ENCODE measurements around the gene BCHE. TPM values are rescaled to one million over a fixed set of nuclear protein-coding genes. Genes with fewer than 3 reads are reported as not detected.
A peak's percentile ranks its signal among the peaks of the same experiment; 100 is the strongest.

BCHE gene
- total RNA-seq (2021) = 1.7 to 2.3 TPM (median 2.2 TPM) in 3 replicates
- Bru-seq, nascent RNA = percentile 43 among the genes with signal in this experiment
- long read RNA-seq, experiment 1, transcript BCHE-201 (4 exons, 2,454 nt) = major isoform, 14 of 25 reads
- long read RNA-seq, experiment 1, partial matches to known transcripts = 7 of 25 reads
- long read RNA-seq, experiment 1, other reads (novel, unspliced or antisense) = 3 of 25 reads
- long read RNA-seq, experiment 2, partial matches to known transcripts = 1 of 6 reads
- long read RNA-seq, experiment 2, other reads (novel, unspliced or antisense) = 0 of 6 reads
- long read RNA-seq, experiment 3, partial matches to known transcripts = 0 of 1 reads
- long read RNA-seq, experiment 3, other reads (novel, unspliced or antisense) = 0 of 1 reads

DNA sequence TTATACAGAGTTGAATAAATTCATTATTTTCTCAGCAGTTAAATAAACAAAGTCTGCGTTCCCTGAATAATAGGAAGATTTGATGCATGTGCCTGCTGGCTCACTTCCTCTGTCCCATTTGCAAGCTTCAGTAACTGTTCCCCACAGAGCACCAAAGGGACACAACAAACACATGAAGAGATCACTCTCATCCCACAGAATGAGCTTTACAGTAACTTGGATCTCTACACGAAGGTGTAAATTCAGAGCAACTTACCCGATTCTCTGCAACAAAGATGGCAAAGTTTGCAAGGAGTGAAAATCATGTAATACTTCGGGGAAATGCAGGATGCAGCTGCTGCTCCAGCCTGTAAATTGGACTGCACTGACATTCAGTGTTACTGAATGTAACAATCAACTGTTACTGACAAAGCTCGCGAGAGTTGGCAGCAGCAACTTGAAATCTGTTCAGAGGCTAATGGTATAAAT is at the start of gene BCHE:
TSS of gene BCHE (minus strand) at position 366 of the 468 bp plus-strand sequence. CDS start 6,390 bp downstream, outside the sequence.
- POLR2A ChIA-PET = no interaction called here
- CTCF ChIA-PET = interaction anchor here (1.3 kb wide), 1 partner anchor 18 kb away, joined by 3 read pairs; no protein-coding TSS in a partner anchor
- ATAC-seq (peak; percentile 94), DNase-seq (ENCODE audit: low spot score) (no peak)
- H3K4me1 Mint-ChIP-seq = peaks cover 16% of the 10 kb centered on the region
- peak within 1 kb of the TSS; percentile 86 for H3K27ac Mint-ChIP-seq
- H3K4me3 Mint-ChIP-seq = peak within 1 kb of the TSS; percentile 59
- H3K27me3 Mint-ChIP-seq (ENCODE audit: low read depth) = no peaks in the 10 kb centered on the region
- no peaks in the 10 kb centered on the region for H3K36me3 Mint-ChIP-seq
- H3K9me3 Mint-ChIP-seq = no peaks in the 10 kb centered on the region
- TF ChIP-seq, protein P1, sequence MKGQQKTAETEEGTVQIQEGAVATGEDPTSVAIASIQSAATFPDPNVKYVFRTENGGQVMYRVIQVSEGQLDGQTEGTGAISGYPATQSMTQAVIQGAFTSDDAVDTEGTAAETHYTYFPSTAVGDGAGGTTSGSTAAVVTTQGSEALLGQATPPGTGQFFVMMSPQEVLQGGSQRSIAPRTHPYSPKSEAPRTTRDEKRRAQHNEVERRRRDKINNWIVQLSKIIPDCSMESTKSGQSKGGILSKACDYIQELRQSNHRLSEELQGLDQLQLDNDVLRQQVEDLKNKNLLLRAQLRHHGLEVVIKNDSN (CRISPR knock-in tag; IDR thresholded peaks at IDR 0.05) = no peak
- TF ChIP-seq SMAD3 (CRISPR knock-in tag; IDR thresholded peaks at IDR 0.05; ENCODE audit: borderline replicate concordance) (no peak), NFATC4 (CRISPR knock-in tag; IDR thresholded peaks at IDR 0.05) (no peak), CREB1 (CRISPR knock-in tag; IDR thresholded peaks at IDR 0.05) (no peak), GTF2I (CRISPR knock-in tag; conservative IDR thresholded peaks at IDR 0.05) (no peak), TP53 (CRISPR knock-in tag; IDR thresholded peaks at IDR 0.05) (no peak), ATF1 (CRISPR knock-in tag; IDR thresholded peaks at IDR 0.05) (no peak), HMGA2 (CRISPR knock-in tag; IDR thresholded peaks at IDR 0.05) (no peak), GRHL2 (CRISPR knock-in tag; IDR thresholded peaks at IDR 0.05; ENCODE audit: insufficient replicate concordance, severe bottlenecking) (no peak), ZNF423 (CRISPR knock-in tag; IDR thresholded peaks at IDR 0.05) (no peak), ELF4 (CRISPR knock-in tag; IDR thresholded peaks at IDR 0.05; ENCODE audit: low read depth) (no peak), NFE2L1 (CRISPR knock-in tag; IDR thresholded peaks at IDR 0.05) (no peak), OVOL2 (CRISPR knock-in tag; IDR thresholded peaks at IDR 0.05; ENCODE audit: borderline replicate concordance) (no peak)
- TF ChIP-seq, protein P2, sequence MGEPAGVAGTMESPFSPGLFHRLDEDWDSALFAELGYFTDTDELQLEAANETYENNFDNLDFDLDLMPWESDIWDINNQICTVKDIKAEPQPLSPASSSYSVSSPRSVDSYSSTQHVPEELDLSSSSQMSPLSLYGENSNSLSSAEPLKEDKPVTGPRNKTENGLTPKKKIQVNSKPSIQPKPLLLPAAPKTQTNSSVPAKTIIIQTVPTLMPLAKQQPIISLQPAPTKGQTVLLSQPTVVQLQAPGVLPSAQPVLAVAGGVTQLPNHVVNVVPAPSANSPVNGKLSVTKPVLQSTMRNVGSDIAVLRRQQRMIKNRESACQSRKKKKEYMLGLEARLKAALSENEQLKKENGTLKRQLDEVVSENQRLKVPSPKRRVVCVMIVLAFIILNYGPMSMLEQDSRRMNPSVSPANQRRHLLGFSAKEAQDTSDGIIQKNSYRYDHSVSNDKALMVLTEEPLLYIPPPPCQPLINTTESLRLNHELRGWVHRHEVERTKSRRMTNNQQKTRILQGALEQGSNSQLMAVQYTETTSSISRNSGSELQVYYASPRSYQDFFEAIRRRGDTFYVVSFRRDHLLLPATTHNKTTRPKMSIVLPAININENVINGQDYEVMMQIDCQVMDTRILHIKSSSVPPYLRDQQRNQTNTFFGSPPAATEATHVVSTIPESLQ (CRISPR knock-in tag; IDR thresholded peaks at IDR 0.05) = no peak
- TF ChIP-seq, protein P3, sequence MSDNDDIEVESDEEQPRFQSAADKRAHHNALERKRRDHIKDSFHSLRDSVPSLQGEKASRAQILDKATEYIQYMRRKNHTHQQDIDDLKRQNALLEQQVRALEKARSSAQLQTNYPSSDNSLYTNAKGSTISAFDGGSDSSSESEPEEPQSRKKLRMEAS (CRISPR knock-in tag; IDR thresholded peaks at IDR 0.05) = no peak
- TF ChIP-seq, protein P4, sequence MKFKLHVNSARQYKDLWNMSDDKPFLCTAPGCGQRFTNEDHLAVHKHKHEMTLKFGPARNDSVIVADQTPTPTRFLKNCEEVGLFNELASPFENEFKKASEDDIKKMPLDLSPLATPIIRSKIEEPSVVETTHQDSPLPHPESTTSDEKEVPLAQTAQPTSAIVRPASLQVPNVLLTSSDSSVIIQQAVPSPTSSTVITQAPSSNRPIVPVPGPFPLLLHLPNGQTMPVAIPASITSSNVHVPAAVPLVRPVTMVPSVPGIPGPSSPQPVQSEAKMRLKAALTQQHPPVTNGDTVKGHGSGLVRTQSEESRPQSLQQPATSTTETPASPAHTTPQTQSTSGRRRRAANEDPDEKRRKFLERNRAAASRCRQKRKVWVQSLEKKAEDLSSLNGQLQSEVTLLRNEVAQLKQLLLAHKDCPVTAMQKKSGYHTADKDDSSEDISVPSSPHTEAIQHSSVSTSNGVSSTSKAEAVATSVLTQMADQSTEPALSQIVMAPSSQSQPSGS (CRISPR knock-in tag; IDR thresholded peaks at IDR 0.05; ENCODE audit: borderline replicate concordance, low read depth) = no peak
- TF ChIP-seq, protein P5, sequence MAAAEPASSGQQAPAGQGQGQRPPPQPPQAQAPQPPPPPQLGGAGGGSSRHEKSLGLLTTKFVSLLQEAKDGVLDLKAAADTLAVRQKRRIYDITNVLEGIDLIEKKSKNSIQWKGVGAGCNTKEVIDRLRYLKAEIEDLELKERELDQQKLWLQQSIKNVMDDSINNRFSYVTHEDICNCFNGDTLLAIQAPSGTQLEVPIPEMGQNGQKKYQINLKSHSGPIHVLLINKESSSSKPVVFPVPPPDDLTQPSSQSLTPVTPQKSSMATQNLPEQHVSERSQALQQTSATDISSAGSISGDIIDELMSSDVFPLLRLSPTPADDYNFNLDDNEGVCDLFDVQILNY (CRISPR knock-in tag; IDR thresholded peaks at IDR 0.05) = no peak
- TF ChIP-seq, protein P6, sequence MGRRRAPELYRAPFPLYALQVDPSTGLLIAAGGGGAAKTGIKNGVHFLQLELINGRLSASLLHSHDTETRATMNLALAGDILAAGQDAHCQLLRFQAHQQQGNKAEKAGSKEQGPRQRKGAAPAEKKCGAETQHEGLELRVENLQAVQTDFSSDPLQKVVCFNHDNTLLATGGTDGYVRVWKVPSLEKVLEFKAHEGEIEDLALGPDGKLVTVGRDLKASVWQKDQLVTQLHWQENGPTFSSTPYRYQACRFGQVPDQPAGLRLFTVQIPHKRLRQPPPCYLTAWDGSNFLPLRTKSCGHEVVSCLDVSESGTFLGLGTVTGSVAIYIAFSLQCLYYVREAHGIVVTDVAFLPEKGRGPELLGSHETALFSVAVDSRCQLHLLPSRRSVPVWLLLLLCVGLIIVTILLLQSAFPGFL (CRISPR knock-in tag; IDR thresholded peaks at IDR 0.05; ENCODE audit: borderline replicate concordance) = no peak
- TF ChIP-seq, protein P7, sequence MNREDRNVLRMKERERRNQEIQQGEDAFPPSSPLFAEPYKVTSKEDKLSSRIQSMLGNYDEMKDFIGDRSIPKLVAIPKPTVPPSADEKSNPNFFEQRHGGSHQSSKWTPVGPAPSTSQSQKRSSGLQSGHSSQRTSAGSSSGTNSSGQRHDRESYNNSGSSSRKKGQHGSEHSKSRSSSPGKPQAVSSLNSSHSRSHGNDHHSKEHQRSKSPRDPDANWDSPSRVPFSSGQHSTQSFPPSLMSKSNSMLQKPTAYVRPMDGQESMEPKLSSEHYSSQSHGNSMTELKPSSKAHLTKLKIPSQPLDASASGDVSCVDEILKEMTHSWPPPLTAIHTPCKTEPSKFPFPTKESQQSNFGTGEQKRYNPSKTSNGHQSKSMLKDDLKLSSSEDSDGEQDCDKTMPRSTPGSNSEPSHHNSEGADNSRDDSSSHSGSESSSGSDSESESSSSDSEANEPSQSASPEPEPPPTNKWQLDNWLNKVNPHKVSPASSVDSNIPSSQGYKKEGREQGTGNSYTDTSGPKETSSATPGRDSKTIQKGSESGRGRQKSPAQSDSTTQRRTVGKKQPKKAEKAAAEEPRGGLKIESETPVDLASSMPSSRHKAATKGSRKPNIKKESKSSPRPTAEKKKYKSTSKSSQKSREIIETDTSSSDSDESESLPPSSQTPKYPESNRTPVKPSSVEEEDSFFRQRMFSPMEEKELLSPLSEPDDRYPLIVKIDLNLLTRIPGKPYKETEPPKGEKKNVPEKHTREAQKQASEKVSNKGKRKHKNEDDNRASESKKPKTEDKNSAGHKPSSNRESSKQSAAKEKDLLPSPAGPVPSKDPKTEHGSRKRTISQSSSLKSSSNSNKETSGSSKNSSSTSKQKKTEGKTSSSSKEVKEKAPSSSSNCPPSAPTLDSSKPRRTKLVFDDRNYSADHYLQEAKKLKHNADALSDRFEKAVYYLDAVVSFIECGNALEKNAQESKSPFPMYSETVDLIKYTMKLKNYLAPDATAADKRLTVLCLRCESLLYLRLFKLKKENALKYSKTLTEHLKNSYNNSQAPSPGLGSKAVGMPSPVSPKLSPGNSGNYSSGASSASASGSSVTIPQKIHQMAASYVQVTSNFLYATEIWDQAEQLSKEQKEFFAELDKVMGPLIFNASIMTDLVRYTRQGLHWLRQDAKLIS (CRISPR knock-in tag; IDR thresholded peaks at IDR 0.05; ENCODE audit: borderline replicate concordance) = no peak
